ENCODE results near the gene OR8G1.
"Not testable (repeated sequence)": the region's sequence is repeated elsewhere in the genome, so short reads cannot be mapped to it uniquely, and the experiment has no call there.

DNA sequence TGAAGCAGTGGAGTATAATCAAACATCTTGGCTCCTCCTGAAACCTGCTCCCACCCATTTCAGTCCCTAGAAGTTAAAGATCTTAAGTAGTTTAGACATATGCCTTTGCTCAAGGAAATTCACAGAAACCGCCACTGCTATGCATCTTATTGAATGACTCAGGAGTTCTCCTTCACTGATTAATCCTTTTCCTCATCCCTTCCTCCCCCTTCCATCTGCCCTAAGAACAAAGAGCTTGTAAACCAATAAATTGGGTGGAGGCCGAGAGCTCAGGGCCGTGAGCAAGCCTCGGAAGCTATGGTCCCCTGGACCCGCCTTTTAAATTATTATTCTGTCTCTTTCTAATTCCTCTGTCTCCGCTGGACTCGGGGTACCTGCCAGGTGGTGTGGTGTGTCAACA is 30.0 kb downstream of the OR8G1 start:
- TF ChIP-seq, protein P1, sequence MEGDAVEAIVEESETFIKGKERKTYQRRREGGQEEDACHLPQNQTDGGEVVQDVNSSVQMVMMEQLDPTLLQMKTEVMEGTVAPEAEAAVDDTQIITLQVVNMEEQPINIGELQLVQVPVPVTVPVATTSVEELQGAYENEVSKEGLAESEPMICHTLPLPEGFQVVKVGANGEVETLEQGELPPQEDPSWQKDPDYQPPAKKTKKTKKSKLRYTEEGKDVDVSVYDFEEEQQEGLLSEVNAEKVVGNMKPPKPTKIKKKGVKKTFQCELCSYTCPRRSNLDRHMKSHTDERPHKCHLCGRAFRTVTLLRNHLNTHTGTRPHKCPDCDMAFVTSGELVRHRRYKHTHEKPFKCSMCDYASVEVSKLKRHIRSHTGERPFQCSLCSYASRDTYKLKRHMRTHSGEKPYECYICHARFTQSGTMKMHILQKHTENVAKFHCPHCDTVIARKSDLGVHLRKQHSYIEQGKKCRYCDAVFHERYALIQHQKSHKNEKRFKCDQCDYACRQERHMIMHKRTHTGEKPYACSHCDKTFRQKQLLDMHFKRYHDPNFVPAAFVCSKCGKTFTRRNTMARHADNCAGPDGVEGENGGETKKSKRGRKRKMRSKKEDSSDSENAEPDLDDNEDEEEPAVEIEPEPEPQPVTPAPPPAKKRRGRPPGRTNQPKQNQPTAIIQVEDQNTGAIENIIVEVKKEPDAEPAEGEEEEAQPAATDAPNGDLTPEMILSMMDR (IDR thresholded peaks at IDR 0.05) = not testable (repeated sequence)
- not testable (repeated sequence) for TF ChIP-seq POLR2AphosphoS5 (IDR thresholded peaks at IDR 0.05; ENCODE audit: low read depth, low read length); SIN3A (IDR thresholded peaks at IDR 0.05; ENCODE audit: borderline replicate concordance, insufficient read depth, low read depth, low read length)
- TF ChIP-seq, protein P2, sequence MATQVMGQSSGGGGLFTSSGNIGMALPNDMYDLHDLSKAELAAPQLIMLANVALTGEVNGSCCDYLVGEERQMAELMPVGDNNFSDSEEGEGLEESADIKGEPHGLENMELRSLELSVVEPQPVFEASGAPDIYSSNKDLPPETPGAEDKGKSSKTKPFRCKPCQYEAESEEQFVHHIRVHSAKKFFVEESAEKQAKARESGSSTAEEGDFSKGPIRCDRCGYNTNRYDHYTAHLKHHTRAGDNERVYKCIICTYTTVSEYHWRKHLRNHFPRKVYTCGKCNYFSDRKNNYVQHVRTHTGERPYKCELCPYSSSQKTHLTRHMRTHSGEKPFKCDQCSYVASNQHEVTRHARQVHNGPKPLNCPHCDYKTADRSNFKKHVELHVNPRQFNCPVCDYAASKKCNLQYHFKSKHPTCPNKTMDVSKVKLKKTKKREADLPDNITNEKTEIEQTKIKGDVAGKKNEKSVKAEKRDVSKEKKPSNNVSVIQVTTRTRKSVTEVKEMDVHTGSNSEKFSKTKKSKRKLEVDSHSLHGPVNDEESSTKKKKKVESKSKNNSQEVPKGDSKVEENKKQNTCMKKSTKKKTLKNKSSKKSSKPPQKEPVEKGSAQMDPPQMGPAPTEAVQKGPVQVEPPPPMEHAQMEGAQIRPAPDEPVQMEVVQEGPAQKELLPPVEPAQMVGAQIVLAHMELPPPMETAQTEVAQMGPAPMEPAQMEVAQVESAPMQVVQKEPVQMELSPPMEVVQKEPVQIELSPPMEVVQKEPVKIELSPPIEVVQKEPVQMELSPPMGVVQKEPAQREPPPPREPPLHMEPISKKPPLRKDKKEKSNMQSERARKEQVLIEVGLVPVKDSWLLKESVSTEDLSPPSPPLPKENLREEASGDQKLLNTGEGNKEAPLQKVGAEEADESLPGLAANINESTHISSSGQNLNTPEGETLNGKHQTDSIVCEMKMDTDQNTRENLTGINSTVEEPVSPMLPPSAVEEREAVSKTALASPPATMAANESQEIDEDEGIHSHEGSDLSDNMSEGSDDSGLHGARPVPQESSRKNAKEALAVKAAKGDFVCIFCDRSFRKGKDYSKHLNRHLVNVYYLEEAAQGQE (IDR thresholded peaks at IDR 0.05; ENCODE audit: insufficient read depth in 1 of 2, low read depth in 2 of 2, low read length in 1 of 2) = not testable (repeated sequence)

Measured in Panc1 (cell line).